Inferior parietal cortex (tissue), 1 donor: ENCODE measurements around the gene SH3TC2.
"Not testable (repeated sequence)": the region's sequence is repeated elsewhere in the genome, so short reads cannot be mapped to it uniquely, and the experiment has no call there.

Source experiments
- DNase-seq: peaks from one replicate; pipeline ENCODE4 v3.0.0-alpha.2; 2016; ENCODE audit errors: extremely low spot score

Gene SH3TC2

GRCh38 chr5:149063017-149063687, at the start of gene SH3TC2:
Gene SH3TC2, minus strand, starts transcription at chr5:149063062. Its CDS starts 40 bp downstream, at chr5:149063022.
- DNase-seq = peak; percentile 79

- no peak for DNase-seq
These were observed 47.5 kb upstream of the SH3TC2 start for GRCh38 chr5:149110406-149110805.

GRCh38 chr5:149108651-149109280, 45.9 kb upstream of the SH3TC2 start:
- DNase-seq = no peak

- no peak for DNase-seq
These were observed 37.5 kb upstream of the SH3TC2 start for GRCh38 chr5:149100331-149100730.

GRCh38 chr5:149099920-149100319, 37.1 kb upstream of the SH3TC2 start:
- no peak for DNase-seq

- no peak for DNase-seq
These were observed 32.1 kb upstream of the SH3TC2 start for GRCh38 chr5:149094996-149095395.

GRCh38 chr5:149093625-149094024, 30.8 kb upstream of the SH3TC2 start:
- DNase-seq = no peak

- DNase-seq = no peak
These were observed 26.9 kb upstream of the SH3TC2 start for GRCh38 chr5:149089796-149090195.

- DNase-seq = no peak
These were observed 25.8 kb upstream of the SH3TC2 start for GRCh38 chr5:149088686-149089085.

GRCh38 chr5:149083846-149084245, 21.0 kb upstream of the SH3TC2 start:
- no peak for DNase-seq

- DNase-seq = no peak
These were observed 19.4 kb upstream of the SH3TC2 start for GRCh38 chr5:149082271-149082670.

GRCh38 chr5:149080294-149080693, 17.4 kb upstream of the SH3TC2 start:
- no peak for DNase-seq

GRCh38 chr5:149079883-149080282, 17.0 kb upstream of the SH3TC2 start:
- DNase-seq = no peak

- DNase-seq = not testable (repeated sequence)
These were observed 11.2 kb upstream of the SH3TC2 start for GRCh38 chr5:149074071-149074470.

- no peak for DNase-seq
These were observed 10.4 kb upstream of the SH3TC2 start for GRCh38 chr5:149073213-149073612.

GRCh38 chr5:149072791-149073190, 9.9 kb upstream of the SH3TC2 start:
- DNase-seq = no peak

- DNase-seq = no peak
These were observed 9.5 kb upstream of the SH3TC2 start for GRCh38 chr5:149072376-149072775.

GRCh38 chr5:149071756-149072155, 8.9 kb upstream of the SH3TC2 start:
- no peak for DNase-seq

GRCh38 chr5:149071216-149071615, 8.4 kb upstream of the SH3TC2 start:
- DNase-seq = no peak

- no peak for DNase-seq
These were observed 6.8 kb upstream of the SH3TC2 start for GRCh38 chr5:149069711-149070110.

GRCh38 chr5:149063896-149064478, 1.1 kb upstream of the SH3TC2 start:
- no peak for DNase-seq

GRCh38 chr5:149062371-149063016, 368 bp downstream of the SH3TC2 start:
- DNase-seq = no peak

GRCh38 chr5:149061341-149061740, 1.5 kb downstream of the SH3TC2 start:
- no peak for DNase-seq
